ENCODE results near the gene NFYB.

The NFYB gene

DNA sequence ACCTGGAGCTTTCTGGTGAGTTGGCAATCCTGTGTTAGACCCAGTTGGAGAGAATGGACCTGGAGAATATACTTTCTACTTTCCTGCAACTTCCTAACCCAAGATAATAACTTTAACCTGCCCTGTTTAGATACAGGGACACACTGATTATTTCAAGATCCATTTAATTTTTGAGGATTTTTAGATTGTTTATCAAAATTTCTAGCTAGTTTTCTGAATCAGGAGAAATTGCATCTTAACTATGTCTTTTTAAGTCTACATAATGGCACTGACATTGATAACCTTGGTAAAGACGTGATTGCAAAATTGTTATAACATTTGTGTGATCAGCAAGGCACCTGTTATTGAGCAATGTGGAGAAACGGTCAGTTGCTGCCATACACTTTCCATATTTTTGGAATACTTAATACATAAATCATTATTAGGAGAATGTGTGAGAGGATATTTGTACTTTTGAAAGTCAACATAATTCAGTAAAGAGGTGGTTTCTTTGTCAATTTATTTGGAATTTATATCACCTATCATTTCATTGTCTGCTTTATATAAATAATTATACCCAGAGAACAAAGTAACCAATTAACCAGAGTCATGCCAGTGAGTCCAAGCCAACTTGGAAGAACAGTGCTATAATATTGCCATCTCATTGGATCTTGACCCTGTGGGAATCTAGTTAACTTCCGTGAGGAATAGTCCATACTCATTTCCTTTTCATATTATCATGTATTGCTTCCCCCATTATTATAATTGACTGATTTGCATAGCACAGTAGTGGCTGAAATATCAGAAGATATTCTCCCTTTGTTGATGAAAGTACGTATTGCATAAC lies 28.4 kb downstream of the NFYB start:
- Histone ChIP-seq H2AFZ (ENCODE audit: low read depth, low read length, severe bottlenecking) (no peak overlapping the region), H3K9me2 (replicated peaks; ENCODE audit: insufficient read depth, low read length) (no peaks in the 10 kb centered on the region), H3K36me3 (ENCODE audit: low read length) (no peaks in the 10 kb centered on the region), H3K27ac (ENCODE audit: low read depth, low read length) (no peak overlapping the region), H3K4me3 (ENCODE audit: insufficient read depth, low read length, poor library complexity, severe bottlenecking) (no peak overlapping the region), H3K9me3 (ENCODE audit: insufficient read depth, low read length) (no peaks in the 10 kb centered on the region), H3K4me2 (ENCODE audit: low read depth, low read length, poor library complexity, severe bottlenecking) (no peak overlapping the region), H4K20me1 (ENCODE audit: low read depth, low read length) (no peaks in the 10 kb centered on the region), H3F3A (ENCODE audit: insufficient read depth) (peaks cover 6% of the 10 kb centered on the region; the same call in 1 of the 2 replicates), H3K79me2 (ENCODE audit: insufficient read depth, low read length) (no peaks in the 10 kb centered on the region), H3K9ac (ENCODE audit: low read length) (no peak overlapping the region), H3K27me3 (ENCODE audit: low read length) (no peaks in the 10 kb centered on the region)
- TF ChIP-seq, protein P1, sequence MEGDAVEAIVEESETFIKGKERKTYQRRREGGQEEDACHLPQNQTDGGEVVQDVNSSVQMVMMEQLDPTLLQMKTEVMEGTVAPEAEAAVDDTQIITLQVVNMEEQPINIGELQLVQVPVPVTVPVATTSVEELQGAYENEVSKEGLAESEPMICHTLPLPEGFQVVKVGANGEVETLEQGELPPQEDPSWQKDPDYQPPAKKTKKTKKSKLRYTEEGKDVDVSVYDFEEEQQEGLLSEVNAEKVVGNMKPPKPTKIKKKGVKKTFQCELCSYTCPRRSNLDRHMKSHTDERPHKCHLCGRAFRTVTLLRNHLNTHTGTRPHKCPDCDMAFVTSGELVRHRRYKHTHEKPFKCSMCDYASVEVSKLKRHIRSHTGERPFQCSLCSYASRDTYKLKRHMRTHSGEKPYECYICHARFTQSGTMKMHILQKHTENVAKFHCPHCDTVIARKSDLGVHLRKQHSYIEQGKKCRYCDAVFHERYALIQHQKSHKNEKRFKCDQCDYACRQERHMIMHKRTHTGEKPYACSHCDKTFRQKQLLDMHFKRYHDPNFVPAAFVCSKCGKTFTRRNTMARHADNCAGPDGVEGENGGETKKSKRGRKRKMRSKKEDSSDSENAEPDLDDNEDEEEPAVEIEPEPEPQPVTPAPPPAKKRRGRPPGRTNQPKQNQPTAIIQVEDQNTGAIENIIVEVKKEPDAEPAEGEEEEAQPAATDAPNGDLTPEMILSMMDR (IDR thresholded peaks at IDR 0.05; ENCODE audit: insufficient read depth, low read length, poor library complexity, severe bottlenecking), result no peak
- TF ChIP-seq EZH2phosphoT487 (conservative IDR thresholded peaks at IDR 0.05; ENCODE audit: low read length), result no peak

DNA sequence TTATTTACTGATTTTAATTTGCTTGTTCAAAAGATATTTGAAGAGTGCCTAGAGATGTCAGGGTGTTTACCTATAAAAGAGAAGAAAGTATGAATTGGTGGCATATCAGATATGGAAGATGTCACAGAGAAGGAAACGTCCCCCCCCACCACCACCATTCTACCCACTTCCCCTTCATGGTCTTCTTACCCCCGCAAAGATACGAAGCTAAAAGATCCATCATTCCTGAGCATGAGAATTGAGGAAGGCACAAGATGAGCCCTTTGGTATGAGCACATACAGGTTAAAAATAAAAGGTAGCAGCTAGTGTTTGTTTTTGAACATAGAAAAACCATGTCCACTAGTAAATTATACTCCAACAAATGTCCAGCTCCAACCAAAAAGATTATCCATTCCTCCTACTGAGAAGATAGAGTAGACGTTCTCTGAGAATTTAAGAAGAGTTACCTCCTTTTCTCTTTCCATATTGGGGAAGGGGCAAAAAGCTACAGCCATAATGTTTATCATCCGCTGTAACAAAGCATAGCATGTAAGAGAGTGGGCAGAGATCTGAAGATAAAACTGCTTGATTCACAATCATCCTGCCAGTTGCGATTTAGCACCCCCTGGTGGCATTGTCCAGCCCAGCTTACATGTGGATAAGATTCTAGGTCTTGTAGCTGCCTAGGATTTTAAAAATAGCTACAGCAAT lies 29.1 kb downstream of the NFYB start:
- Histone ChIP-seq H3K4me3 (ENCODE audit: insufficient read depth, low read length, poor library complexity, severe bottlenecking) (no peak overlapping the region), H2AFZ (ENCODE audit: low read depth, low read length, severe bottlenecking) (no peak overlapping the region), H3K4me2 (ENCODE audit: low read depth, low read length, poor library complexity, severe bottlenecking) (no peak overlapping the region), H3K27me3 (ENCODE audit: low read length) (no peaks in the 10 kb centered on the region), H4K20me1 (ENCODE audit: low read depth, low read length) (no peaks in the 10 kb centered on the region), H3K79me2 (ENCODE audit: insufficient read depth, low read length) (no peaks in the 10 kb centered on the region), H3F3A (ENCODE audit: insufficient read depth) (peaks cover 6% of the 10 kb centered on the region; the same call in 1 of the 2 replicates), H3K27ac (ENCODE audit: low read depth, low read length) (no peak overlapping the region), H3K9ac (ENCODE audit: low read length) (no peak overlapping the region), H3K9me2 (replicated peaks; ENCODE audit: insufficient read depth, low read length) (no peaks in the 10 kb centered on the region), H3K36me3 (ENCODE audit: low read length) (peaks cover 3% of the 10 kb centered on the region; the same call in 1 of the 2 replicates), H3K9me3 (ENCODE audit: insufficient read depth, low read length) (no peaks in the 10 kb centered on the region)
- no peak for TF ChIP-seq EZH2phosphoT487 (conservative IDR thresholded peaks at IDR 0.05; ENCODE audit: low read length)
- TF ChIP-seq, protein P1 (IDR thresholded peaks at IDR 0.05; ENCODE audit: insufficient read depth, low read length, poor library complexity, severe bottlenecking), result peak; percentile 78

DNA sequence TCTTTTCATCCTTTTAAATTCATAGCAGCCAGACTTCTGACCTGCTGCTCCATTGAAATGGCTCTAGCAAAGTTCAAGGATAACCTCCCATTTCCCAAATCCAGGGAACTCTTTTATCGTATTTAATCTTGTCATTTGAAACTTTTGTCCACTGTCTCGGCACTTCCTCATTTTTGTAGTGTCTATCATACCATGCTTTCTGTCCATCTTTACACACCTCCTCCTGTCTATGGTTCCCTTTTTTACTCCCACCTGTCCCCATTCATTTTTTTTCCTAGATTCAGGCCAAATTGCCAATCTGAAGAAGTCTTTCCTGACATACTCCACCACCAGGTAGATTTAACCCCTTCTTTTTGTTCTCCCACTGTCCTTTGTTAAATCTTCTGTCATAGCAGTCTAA lies 31.0 kb downstream of the NFYB start:
- Histone ChIP-seq H3K4me2 (ENCODE audit: low read depth, low read length, poor library complexity, severe bottlenecking) (no peak overlapping the region), H3K36me3 (ENCODE audit: low read length) (peaks cover 6% of the 10 kb centered on the region; the same call in 1 of the 2 replicates), H3K9ac (ENCODE audit: low read length) (no peak overlapping the region), H3K27ac (ENCODE audit: low read depth, low read length) (no peak overlapping the region), H3K9me2 (replicated peaks; ENCODE audit: insufficient read depth, low read length) (no peaks in the 10 kb centered on the region), H3K27me3 (ENCODE audit: low read length) (no peaks in the 10 kb centered on the region), H3F3A (ENCODE audit: insufficient read depth) (peaks cover 3% of the 10 kb centered on the region; the same call in 1 of the 2 replicates), H3K4me3 (ENCODE audit: insufficient read depth, low read length, poor library complexity, severe bottlenecking) (no peak overlapping the region), H2AFZ (ENCODE audit: low read depth, low read length, severe bottlenecking) (no peak overlapping the region), H3K9me3 (ENCODE audit: insufficient read depth, low read length) (no peaks in the 10 kb centered on the region), H3K79me2 (ENCODE audit: insufficient read depth, low read length) (no peaks in the 10 kb centered on the region), H4K20me1 (ENCODE audit: low read depth, low read length) (no peaks in the 10 kb centered on the region)
- no peak for TF ChIP-seq EZH2phosphoT487 (conservative IDR thresholded peaks at IDR 0.05; ENCODE audit: low read length)
